ENCODE data around the gene IL1RN. TPM values are rescaled to one million over a fixed set of nuclear protein-coding genes. Genes with fewer than 3 reads are reported as not detected.

The IL1RN gene
- total RNA-seq, 4 donors from 2014 or later = 0.46 to 32.9 (median 2.7) TPM

DNA sequence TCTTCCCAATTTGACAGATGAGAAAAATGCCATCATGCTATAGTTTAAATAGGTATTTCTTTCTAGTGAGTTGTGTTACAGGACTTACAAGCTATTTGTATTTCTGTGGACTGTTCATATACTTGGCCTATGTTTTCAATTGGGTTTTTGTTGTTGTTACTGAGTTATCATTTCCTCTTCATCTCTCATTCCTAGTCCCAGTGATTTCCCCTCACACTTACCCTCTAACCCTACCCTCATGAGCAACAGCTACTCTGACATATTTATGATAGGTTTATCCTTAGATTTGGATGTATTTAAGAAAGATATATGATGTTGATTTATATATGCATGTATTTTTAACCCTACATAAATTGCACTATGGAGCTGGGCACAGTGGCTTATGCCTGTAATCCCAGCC is 35.5 kb downstream of the IL1RN start:
- H3K36me3 ChIP-seq = no peaks in the 10 kb centered on the region
- H3K9me3 ChIP-seq = no peaks in the 10 kb centered on the region
- no peaks in the 10 kb centered on the region for H3K4me1 ChIP-seq
- peaks cover 7% of the 10 kb centered on the region for H3K27me3 ChIP-seq
- no peak overlapping the region for H3K27ac ChIP-seq
- ATAC-seq = no peak
- no peak for TF ChIP-seq POLR2A (IDR thresholded peaks at IDR 0.05)
- no peak overlapping the region for H3K4me3 ChIP-seq

DNA sequence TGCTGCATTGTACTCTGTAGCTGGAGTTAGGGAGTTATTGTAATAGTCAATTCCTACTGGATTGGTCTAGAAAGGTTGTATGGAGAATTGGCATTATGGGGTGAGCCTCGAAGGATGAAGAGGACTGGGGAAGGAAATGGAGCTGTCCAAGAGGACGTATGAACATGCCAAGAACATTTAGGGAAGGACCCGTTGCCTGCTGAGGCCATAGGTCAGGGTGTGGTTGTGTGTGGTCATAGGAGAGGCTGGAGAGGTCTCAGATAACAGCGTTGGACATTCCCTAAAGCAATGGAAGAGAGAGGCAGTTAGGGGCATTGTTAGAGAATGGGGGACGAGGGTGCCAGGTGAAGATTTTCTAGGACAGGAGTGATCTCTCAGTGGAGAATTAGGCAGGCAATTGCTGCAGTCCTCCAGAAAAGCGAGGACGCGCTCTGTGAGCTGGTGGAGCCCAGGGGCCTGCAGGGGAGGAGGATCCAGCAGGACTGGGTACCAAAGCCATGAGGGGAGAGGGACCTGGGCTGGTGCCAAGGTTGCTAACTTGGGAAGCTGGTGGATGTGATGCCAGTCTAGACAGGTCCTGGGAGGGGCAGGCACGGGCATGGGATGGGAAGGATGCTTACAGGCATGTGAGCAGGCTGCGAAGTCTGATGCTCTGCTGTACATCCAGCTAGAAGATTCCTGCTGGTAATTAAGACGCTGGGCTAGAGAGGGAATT is 37.0 kb downstream of the IL1RN start:
- Histone ChIP-seq H3K4me1 (no peaks in the 10 kb centered on the region), H3K27ac (no peak overlapping the region), H3K9me3 (no peaks in the 10 kb centered on the region), H3K4me3 (no peak overlapping the region), H3K27me3 (no peaks in the 10 kb centered on the region), H3K36me3 (no peaks in the 10 kb centered on the region)
- no peak for ATAC-seq
- 75% methylated on average over 11 of the region's 11 CpGs for WGBS, 2 donors (ENCODE audit: low coverage in 1 of 2)
- TF ChIP-seq CTCF (IDR thresholded peaks at IDR 0.05) (no peak), POLR2A (IDR thresholded peaks at IDR 0.05) (no peak), POLR2AphosphoS5 (IDR thresholded peaks at IDR 0.05) (no peak), EP300 (IDR thresholded peaks at IDR 0.05) (no peak)

DNA sequence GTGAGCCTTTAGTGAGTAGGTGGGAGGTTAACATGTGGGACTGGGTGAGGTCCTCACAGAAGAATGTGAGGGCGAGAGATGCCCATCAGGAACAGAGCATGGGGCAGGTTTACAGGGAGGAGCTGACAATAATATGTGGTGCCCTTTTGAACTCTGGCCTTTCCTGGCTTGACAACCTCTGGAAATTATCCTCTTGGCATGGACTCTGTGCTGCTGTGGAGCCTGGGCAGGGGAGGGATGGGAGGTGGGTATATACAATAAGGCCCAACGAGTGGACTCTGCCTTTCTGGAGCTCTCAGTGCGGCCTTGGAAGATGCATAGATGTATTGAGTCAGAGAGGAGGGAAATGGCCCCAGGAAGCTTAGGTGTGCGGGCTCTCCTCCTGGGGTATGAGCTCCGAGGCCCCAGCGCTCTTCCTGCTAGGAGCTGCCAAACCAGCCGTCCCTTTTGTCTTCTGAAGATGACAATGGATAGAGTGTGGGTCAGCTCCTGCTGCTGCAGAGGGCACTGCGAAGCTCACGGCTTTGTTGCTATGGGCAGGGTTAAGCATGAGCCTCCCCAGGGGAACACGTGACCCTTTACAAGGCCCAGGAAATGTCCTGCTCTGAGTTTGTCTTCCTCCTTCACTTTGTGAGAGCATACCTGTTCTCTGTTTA is 37.7 kb downstream of the IL1RN start:
- 41 to 77% methylated on average over 3 to 6 of the region's 10 CpGs for WGBS, 2 donors (ENCODE audit: low coverage in 1 of 2)
- no peak for ATAC-seq
- Histone ChIP-seq H3K36me3 (no peaks in the 10 kb centered on the region), H3K27ac (no peak overlapping the region), H3K4me3 (no peak overlapping the region), H3K4me1 (no peaks in the 10 kb centered on the region), H3K9me3 (no peaks in the 10 kb centered on the region), H3K27me3 (no peaks in the 10 kb centered on the region)
- TF ChIP-seq CTCF (IDR thresholded peaks at IDR 0.05) (no peak), POLR2A (IDR thresholded peaks at IDR 0.05) (no peak), EP300 (IDR thresholded peaks at IDR 0.05) (no peak), POLR2AphosphoS5 (IDR thresholded peaks at IDR 0.05) (no peak)

DNA sequence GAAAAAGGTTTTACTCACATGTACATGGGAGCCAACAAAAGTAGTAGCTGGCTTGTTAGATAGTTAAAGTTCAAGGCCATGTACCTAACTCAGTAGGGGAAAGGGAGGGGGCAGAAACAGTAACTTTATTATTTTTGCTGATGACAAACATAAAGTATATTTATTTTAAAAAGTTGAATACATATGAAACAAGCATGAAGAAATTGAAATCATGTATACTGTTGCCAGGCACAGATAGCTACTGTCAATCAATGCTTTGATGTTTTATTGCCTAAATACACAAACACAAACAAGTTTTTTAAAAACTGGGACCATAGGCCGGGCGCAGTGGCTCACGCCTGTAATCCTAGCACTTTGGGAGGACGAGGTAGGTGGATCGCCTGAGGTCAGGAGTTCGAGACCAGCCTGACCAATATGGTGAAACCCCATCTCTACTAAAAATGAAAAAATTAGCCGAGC is 38.8 kb downstream of the IL1RN start:
- Histone ChIP-seq H3K36me3 (no peaks in the 10 kb centered on the region), H3K27ac (no peak overlapping the region), H3K9me3 (no peaks in the 10 kb centered on the region), H3K27me3 (no peaks in the 10 kb centered on the region), H3K4me1 (no peaks in the 10 kb centered on the region), H3K4me3 (no peak overlapping the region)
- no peak for ATAC-seq
- 90% methylated on average over 6 to 7 of the region's 7 CpGs for WGBS, 2 donors (ENCODE audit: low coverage in 1 of 2)
- no peak for TF ChIP-seq POLR2AphosphoS5 (IDR thresholded peaks at IDR 0.05)
- TF ChIP-seq CTCF (IDR thresholded peaks at IDR 0.05) = no peak
- no peak for TF ChIP-seq POLR2A (IDR thresholded peaks at IDR 0.05)
- no peak for TF ChIP-seq EP300 (IDR thresholded peaks at IDR 0.05)

DNA sequence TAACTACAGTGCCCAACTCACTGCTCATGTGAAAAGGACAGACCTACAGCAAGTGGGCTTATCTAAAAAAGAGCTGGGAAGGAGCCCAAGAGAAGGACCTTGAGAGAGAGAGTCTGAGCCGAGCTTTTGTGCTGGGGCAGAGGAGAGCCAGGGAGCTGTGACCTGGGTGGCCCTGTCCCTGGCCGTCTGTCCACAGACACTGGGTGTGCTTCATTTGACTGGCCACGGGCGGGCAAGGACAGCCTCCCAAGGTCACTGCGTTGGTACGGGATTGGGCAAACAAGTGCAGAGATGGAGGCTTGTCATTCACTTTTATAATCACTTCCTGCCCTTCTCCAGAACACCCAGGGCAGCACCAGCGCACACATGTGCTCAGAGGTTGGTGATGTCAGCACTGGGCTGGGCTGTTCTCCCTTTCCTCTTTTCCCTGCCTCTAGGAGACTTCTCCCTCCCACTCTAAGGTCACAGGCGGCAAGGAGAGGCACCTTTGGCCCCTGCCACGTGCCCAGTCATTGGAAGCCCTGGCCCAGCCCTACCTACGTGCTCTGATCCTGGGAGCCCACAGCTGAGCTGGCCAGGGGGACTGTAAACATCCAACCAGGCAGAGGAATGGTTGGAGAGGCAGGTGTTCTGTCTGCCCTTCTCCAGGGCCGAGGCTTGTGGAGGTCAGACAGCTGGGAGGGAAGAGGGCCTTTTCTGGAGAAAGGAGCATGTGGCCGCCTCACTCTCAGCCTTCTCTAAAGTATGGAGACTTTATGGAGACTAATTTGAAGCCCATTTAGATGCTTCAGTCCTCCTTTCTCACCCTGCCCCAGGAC is 39.9 kb downstream of the IL1RN start:
- Histone ChIP-seq H3K4me1 (no peaks in the 10 kb centered on the region), H3K36me3 (no peaks in the 10 kb centered on the region), H3K27me3 (no peaks in the 10 kb centered on the region), H3K4me3 (no peak overlapping the region), H3K9me3 (no peaks in the 10 kb centered on the region), H3K27ac (no peak overlapping the region)
- TF ChIP-seq POLR2AphosphoS5 (IDR thresholded peaks at IDR 0.05) = no peak
- TF ChIP-seq POLR2A (IDR thresholded peaks at IDR 0.05) = no peak
- no peak for TF ChIP-seq EP300 (IDR thresholded peaks at IDR 0.05)
- TF ChIP-seq CTCF (IDR thresholded peaks at IDR 0.05) = no peak
- peak; percentile 48 for ATAC-seq
- 64 to 76% methylated on average over 5 of the region's 12 CpGs for WGBS, 2 donors (ENCODE audit: low coverage in 1 of 2)
